ENCODE data around the gene SLC25A22.
A peak's percentile ranks its signal among the peaks of the same experiment; 100 is the strongest.

The SLC25A22 gene

GRCh38 chr11:791658-792534 lies 6.2 kb downstream of the SLC25A22 start:
- H3K4me3 ChIP-seq (ENCODE audit: low read depth, low read length): no peak overlapping the region
- DNase-seq (ENCODE audit: low read depth): no peak
- TF ChIP-seq CTCF (IDR thresholded peaks at IDR 0.05; ENCODE audit: insufficient read depth, low read depth, low read length, missing control alignments): no peak

GRCh38 chr11:790721-791564 lies 7.1 kb downstream of the SLC25A22 start:
- no peak for TF ChIP-seq CTCF (IDR thresholded peaks at IDR 0.05; ENCODE audit: insufficient read depth, low read depth, low read length, missing control alignments)
- no peak for DNase-seq (ENCODE audit: low read depth)
- no peak overlapping the region for H3K4me3 ChIP-seq (ENCODE audit: low read depth, low read length)

GRCh38 chr11:789943-790342 lies 8.1 kb downstream of the SLC25A22 start, which contains the start of gene CEND1:
TSS of gene CEND1 (minus strand) at chr11:790090. CDS start at chr11:788576, 1,514 bp downstream.
- H3K4me3 ChIP-seq (ENCODE audit: low read depth, low read length): peak within 1 kb of the TSS; percentile 44
- peak; percentile 73 for DNase-seq (ENCODE audit: low read depth)
- TF ChIP-seq CTCF (IDR thresholded peaks at IDR 0.05; ENCODE audit: insufficient read depth, low read depth, low read length, missing control alignments): no peak

DNA sequence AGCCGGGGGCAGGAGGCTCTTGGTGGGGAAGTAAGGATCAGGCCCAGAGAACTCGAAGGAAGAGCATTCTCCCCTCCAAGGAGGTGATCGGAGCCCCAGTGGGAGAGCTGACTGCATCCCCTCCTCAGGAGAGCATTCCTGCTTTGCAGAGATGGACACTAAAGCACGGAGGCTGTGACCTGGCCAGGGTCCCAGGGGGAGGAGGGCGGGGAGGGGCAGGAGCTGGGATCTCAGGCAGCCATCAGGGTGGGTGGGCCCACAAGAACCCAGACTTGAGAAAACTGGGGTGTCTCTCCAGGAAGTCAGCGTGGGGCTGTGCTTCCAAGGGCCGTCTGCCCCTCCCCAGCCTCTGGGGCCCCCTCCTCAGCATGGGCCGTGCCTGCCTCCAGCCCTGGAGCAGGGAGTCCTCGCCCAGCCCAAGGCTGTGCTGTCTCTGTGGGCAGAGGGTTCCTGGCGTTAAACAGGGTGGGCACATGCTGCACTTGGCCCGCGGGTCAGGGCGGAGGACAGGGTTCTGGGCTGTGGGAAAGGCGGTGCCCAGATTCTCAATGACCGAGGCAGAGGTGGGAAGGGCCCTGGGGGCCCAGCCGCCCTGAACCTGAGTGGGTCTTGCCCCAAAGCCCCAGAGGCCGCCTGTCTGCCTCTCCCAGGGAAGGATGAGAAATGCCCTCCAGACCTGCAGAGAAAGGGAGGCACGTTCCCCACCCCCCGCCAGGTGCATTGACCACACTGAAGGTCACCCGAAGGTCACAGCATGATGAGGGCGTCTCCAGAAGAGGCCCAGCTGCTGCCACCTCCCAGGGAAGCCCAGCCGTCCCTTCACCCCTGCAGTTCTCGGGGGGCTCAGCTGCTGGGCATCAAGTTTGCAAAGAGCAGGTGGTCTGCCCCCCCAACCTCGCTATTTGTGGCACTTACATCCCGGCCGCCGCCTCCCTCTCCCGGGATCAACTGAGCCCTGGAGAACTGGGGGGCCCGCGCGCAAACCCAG lies 8.8 kb downstream of the SLC25A22 start:
- H3K4me3 ChIP-seq (ENCODE audit: low read depth, low read length): peak overlapping the region; percentile 44
- DNase-seq (ENCODE audit: low read depth): peak; percentile 65

GRCh38 chr11:788009-788640 lies 10.0 kb downstream of the SLC25A22 start:
- no peak overlapping the region for H3K4me3 ChIP-seq (ENCODE audit: low read depth, low read length)
- no peak for DNase-seq (ENCODE audit: low read depth)
- TF ChIP-seq CTCF (IDR thresholded peaks at IDR 0.05; ENCODE audit: insufficient read depth, low read depth, low read length, missing control alignments): peak; percentile 9

More for the DNA sequence above, 8.8 kb downstream of the SLC25A22 start:
- no peak for TF ChIP-seq CTCF (IDR thresholded peaks at IDR 0.05; ENCODE audit: insufficient read depth, low read depth, low read length, missing control alignments)
